HG03442 (cell line): ENCODE results near the gene INKA2.

ENCODE experiments used
- ATAC-seq: cut with Tn5 transposase; IDR thresholded peaks from one replicate; pipeline ENCODE4 v1.9.1; 2021; ENCODE audit warnings: mild to moderate bottlenecking, moderate library complexity; ENCODE audit not compliant: unreplicated experiment

Gene INKA2

DNA sequence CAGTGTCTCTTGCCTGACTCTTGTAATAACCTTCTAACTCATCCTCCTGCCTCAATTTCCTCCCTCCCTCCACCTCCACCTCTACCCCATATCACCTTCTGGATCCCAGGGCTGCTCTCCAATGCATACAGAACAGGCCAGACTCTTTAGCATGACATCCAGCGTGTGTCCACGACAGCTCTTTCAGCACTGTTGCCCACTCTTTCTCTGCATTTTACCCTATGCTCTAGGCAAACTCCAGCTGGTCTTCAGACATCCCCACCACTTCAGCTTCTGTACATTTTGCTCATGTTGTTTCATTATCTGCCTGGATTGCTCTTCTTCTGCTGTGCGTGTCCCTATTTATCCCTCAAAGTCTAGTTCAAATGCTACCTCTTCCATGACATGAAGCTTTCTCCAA, 4.8 kb downstream of the INKA2 start:
- no peak for ATAC-seq

DNA sequence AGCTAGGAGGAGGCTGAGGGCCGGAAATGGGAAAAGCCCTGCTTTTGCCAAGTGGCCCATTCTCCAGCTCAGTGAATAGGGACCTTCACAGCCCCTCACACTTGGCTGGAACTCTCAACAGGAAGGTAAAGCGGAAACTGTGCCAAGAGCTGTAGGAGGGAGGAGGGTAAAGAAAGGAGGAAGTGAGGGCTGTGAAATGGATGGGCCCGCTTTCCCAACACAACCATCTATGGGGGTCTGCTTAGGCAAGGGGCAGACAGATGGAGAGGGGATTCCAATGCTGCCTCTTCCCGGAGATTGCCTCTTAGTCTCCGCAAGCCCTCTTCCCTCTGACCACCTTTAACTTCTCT, 5.2 kb downstream of the INKA2 start:
- ATAC-seq: no peak

DNA sequence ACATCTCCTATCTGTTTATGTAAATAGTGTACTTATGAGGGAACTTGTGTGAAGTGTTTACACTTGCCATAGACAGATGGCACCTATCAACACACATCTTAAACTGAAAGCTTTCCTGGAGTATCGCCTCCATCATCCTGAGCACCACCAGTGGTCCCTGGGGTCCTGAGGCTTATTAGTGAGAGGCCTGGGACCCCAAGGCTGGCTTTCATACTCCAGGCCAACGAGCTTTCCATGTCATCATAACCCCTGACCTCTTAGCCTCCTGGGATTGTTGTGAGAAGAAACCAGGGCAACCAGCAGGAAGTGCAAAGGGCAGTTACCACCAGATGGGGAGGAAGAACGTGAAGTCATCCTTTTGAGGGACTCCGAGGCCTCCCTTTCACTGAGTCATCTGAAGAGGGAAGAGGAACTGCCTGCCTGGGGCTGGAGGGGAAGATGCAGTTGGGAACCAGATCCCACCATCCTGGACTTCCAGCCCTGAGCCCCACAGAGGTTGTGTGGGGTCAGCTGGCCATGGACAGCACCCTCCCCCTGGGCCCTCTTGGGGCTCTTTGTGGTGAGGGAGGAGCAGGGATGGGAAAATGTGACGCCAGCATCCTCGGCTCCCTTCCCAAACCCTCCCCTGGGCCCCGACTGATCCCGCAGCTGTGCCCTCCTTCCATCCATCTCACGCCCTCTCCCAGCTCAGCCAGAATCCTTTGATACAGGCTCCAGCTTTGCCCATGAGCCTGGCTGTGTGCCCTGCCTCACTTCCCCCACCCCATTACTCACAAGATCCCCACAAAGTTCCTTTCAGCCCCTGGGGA, 5.8 kb downstream of the INKA2 start:
- no peak for ATAC-seq

DNA sequence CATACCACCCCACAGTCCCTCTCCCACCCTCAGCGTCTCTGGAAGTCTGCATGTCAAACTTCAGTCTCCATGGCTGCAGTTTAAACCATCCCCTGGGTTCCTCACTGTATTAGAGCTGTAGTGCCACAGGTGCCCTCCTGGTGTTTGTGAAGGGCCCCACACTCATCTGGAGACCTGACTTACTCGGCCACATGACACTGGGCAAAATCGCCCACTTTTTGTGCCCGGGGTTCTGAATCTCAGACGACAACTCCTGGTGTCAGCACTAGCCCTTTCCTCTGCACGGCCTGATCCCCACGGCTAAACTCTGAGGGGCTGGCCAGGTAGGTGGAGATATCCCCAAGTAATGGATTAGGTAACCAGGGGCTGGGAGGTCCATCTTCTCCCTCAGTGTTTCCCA, 6.5 kb downstream of the INKA2 start:
- no peak for ATAC-seq

DNA sequence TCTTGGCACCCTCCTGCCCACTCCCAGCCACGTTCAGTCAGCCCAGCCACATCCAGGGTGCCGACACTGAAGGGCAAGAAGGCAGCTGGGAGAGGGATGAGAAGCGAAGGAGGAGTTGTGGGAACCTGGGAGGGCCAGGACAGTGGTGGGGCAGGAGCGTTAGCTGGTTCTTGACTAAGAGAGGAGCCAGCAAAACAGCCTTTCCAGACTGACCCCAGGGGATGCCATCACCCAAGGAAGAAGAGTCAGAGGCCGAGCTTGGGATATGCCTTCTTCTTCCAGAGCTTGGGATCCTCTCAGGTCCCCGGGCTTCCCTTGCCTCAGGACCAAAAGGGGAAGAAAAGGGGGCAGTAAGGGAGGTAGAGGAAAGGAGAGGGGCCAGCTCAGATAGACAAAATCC, 7.2 kb downstream of the INKA2 start:
- no peak for ATAC-seq

DNA sequence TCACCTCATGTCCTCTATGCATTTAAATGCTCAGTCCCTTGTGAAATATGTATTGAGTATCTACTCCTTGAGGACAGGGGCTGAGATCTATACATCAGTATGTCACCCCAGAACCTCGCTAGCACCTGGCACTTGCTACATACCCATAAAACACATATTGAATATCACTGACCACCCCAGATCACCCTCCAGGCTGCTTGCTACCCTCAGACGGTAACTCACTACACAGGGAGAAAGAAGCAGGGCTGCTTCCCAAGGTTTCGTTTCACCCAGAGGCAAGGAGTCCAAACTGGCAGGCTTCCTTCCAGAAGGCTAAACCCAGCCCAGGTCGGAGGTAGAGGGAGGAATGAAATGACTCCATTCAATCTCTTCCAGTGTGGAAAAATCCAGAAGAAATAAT, 8.5 kb downstream of the INKA2 start:
- ATAC-seq: no peak

DNA sequence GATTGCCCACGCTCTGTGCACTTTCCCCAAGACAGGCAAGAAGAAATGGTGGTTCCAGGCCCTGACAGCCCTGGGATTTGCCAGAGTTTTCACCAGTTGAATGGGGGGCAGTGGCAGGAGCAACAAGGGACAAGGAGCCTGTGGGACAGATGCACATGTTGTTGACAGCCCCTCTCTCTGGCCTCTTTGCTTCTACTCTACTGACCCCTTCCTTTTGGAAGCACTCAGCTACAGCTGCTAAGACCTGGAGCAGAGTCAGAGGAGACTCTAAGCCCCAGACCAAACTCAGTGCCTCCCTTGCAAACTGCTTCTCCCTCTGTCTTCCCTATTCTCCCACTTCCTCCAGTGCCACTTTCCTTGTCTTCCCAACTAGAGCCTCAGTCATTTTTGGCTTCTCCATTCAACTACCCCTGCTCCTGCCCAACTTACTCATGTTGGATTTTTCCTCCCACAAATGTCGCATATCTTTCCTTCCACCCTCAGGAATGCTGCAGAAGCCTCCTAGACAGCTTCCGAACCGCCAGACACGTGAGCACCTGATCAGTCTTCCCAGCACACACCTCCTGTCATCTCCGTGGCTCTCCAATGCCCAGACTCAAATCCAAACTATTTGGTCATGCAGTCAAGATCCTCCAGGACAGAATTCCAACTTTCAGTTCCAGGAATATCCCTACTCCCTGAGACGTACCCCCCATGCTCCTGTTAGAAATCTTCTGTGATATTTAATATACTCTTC, 9.1 kb downstream of the INKA2 start:
- ATAC-seq: no peak

DNA sequence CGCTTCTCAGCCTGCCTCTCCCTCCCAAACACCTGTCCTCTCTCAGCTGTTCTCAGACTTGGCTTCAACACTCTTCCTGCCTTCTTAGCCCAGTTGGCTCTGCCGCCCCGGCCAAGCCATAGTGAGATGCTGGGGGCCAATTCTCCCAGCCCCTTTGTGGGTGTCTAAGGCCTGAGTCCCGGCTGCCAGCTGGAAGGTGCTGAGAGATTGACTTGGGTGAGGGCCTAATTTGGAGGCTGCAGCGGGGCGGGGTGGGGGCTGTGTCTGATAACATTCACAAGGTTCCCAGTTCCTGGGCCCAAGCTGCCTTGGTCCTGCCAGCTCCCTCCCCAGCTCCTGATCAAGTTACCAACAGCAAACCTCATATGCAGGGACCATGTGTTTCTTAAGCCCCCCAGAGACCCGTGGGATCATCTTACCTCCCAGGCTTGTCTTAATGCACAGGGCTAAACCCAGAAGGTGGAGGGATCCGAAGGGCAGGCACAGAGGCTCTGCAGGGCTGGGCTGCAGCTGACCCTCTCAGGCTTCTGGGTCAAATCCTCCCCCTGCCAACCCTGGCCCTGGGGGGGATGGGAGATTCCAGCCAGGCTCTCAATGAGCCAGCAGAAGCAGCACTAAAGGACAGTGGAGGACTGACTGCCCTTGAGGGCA, 9.8 kb downstream of the INKA2 start:
- no peak for ATAC-seq

DNA sequence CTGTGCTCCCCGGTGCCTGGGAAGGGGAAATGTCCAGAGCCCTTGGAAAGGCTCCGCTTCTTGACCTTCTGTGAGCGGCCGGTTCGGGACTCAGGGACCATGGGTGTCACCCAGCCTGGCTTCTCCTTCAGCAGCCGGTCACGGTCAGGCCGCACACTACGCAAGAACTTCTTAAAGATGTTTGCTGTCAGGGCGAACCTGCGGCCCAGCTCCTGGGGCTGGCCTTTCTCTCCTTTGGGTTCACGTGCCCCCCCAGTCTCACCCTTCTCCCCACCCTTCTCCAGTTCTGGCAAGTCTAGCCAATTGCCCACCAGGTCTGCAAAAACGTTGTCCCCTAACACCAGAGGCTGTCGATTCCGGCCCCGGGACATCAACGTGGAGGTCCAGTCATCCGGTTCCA, 12.1 kb downstream of the INKA2 start:
- ATAC-seq: no peak

DNA sequence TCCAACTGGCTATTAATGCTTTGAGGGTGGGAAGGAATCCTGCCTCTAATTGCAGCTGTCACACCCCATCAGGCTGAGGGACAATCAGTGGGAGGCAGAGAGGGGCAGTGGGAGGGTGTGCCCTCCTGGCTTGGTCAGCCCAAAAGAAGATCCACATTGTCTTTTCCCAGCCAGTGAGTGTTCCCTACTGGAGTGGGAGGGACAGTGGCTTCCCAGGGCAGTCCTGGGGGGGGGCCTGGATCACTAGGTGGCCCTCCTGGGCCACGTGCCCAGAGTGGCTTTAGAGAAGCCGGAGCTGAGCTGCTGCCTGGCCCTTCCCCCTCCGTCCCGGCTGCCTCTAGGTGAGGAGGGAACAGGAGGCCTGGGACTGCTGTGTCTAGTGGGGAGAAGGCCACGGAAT, 14.0 kb downstream of the INKA2 start:
- no peak for ATAC-seq

DNA sequence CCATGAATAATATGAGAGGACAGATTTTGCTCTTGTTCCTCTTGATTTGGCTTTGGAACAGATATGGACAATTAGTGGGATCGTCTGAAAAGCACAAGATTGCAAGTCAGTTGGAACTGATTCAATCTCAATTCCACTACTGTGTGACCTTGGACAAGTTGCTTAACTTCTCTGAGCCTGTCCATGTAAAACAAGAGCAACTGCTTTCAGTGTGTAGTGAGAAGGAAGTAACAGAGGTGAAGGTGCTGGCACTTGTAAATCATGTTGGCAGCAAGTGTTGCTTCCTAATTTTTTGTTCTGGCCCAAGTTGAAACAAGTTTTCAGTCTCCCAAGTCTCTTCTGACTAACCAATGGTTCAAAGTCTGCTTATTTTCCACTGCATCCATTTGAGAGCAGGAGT, 15.3 kb downstream of the INKA2 start:
- ATAC-seq: no peak

DNA sequence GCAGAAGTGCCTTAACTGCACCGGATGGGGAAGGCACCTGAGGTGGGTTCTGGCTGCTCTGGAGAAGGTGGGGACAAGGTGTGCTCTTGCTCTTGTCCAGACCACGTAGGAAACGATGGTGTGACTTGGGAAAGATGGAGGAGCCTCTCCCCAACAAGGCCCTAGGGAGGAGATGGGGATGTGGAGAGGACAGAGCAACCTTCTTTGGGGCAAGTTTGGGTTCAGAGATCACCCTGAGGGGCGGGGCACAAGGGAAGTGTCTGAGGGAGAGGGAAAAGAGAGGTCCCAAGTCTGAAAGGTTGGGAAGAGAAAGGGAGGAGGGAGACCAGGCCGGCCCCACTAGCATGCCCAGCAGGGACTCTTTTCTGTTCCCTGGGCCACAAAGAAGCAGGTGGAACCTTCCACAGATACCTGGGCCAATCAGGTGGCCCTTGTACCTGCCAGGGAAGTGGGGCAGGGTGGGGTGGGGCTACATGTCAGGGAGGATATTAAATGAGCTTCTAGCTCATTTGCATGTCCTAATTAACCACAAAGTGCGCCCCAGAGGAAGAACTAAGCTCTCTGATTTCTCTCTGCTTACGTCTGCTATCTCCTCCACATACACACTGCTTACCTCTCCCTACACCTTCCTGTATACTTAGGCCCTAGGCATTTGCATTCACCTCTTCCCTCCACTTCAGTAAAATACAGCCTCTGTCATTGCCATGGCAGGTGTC, 15.9 kb downstream of the INKA2 start:
- ATAC-seq: no peak

DNA sequence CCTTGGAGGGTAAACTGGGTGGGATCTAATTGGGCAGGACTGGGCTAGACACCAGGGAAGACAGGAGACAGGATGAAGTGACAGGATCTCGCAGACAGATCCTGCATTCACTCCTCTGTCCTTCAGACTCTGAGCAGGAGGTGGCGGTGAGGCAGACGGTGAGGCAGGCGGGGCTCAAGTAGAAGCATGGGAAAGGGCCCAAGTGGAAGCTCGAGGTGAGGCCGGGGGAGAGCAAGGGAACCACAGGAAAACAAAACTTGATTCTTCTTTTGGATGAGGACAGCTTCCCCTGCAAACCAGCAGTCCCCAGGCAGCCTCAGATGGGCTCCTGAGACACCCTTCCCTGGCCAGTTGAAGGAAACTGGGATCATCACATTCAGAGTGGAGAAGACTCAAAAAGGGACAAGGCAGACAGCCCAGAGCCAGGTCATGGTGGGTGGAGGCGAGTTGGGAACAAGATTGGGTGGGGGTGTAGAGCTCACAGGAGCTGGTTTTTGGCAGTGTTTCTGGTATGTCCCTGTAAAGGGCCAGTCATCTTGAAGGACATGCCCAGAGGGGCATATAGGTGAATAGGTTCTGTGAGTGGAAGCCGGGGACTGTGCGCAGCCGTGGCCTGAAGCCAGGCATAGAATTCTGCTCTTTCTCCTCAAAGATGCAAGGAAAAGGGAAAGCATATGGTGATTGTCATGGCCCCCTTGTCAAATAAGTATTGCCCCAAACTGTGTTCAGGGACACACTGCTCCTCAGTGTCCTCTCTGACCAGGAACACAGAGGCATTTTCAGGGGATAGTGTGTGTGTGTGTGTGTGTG, 18.0 kb downstream of the INKA2 start:
- ATAC-seq: no peak

DNA sequence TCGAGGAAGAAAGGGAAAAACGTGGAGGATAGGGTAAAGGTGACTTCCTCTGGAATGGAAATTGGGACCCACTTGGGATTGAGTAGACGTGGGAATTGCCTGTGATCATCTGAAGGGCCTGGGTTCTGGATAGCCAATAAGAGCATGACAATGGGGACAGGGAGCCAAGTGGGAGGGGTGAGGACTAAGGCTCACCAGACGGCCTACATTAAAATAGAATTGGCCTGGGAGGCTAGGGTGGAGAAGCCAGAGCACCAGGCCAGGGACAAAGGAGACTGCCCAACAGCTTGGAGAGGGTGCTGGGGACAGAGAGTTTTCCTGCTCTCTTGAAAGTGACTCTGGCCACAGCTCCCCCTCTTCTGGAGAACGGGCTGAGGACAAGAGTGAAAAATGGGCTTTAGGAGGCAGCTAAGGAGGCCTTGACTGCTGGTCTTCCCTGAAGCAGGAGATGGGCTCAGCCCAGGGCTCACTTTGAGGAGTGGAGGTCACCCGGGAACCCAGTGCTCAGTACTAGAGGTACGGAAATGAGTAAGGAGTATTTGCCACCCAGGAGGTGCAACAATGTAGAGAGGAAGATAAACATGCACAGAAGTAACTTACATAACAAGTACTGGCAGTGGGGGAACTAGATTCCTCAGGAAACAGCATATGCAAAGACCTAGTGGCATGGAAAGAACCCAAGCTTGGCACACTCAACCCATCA, 18.8 kb downstream of the INKA2 start:
- ATAC-seq: no peak

DNA sequence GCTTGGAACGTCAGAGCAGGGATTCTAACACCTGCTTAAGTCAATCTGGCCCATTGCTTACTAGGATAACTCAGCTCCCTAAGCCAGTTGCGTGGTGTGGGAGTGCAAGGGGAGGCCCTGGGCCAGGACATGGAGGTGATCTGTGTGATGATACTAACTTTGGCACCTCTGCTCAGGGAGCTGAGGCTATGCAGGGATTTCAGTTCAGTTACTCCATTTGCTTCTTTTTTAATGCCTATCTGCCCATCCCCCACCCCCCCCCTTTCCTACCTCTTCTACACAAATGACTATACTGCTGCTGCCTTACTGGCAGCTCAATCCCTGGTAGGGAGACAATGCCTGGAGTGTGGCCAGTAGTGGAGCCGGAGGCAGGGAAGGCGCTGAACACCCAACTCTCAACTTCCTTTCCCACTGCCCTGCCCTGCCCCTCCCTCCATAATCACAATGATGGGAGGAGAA, 19.5 kb downstream of the INKA2 start:
- no peak for ATAC-seq

DNA sequence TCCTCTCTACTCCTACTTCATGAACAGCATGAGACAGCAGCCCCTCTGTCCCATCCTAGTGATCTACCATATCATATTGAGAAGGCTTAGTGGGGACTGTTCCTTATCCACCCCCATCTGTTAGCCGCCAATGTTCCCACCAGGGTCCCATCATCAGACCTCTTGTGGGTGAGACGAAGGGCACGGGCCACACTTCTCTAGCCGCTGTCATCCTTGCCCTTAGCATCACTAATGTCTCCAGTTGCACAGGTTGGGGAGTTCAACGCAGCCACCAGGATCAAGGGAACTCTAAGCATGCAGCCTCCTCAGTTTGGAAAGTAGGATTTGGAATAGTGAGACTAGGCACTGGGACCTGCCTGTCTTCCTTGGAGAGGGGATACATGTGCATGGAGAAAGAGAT, 20.1 kb downstream of the INKA2 start:
- ATAC-seq: no peak

DNA sequence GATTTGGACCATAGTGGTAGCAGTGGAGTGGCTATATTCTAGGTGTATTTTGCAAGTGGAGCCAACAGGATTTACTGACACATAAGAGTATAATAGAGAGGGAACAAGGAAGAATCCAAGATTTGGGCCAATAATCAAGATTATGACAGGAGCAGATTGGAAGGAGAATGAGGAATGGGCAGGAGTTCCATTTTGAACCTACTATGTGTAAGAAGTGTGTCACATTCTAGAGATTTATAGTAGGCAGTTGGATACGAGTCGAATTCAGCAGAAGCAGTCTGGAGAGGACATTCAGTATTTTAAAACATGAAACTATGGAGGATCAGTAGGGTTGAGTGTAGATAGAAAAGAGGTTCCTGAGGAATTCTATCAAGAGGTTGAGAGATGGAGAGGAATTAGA, 21.7 kb downstream of the INKA2 start:
- no peak for ATAC-seq

DNA sequence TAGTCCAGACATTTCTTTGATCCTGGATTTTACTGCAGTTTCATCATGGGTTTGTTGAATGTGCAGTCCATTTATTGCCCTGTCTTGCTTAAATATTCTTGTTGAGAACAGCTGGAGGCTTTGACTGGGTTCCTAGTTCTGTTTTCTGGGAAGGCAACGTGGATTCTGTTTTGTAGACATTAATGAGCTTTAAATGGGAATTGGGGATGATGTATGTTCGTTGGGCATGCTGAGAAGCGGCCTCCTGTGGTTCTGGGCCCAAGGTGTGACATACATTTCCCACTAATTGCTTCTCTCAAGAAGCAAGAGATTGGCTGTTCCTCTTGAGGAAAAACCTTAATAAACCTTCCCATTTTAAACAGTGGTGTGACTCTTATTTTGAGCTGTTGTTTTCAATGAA, 22.9 kb downstream of the INKA2 start:
- no peak for ATAC-seq

DNA sequence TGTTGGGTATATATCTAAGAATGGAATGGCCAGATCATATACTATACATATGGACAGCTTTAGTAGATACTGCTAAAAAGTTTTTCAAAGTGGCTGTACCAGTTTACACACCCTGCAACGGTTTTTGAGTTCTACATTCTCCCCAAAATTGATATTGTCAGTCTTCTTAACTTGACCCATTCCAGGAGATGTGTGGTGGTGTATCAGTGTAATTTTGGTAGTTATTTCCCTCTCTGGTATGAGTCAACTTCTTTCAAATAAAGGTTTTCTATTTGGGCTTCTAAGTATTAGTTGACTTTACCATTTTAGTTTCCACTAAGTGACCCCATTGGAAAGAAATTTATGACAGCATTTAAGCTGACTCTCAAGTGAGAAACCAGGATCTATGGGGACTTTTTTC, 29.2 kb downstream of the INKA2 start:
- no peak for ATAC-seq

DNA sequence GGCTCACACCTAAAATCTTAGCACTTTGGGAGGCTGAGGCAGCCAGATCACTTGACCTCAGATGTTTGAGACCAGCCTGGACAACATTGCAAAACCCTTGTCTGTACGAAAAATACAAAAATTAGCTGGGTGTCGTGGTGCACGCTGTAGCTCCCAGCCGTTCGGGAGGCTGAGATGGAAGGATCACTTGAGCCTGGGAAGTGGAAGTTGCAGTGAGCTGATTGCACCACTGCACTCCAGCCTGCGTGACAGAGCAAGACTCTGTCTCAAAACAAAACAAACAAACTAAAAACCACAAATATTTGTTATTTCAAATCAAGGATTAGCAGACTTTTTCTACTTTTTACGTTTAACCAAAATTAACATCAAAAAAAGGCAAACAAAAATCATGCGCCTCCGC, 31.3 kb downstream of the INKA2 start:
- ATAC-seq: no peak
